WERI-Rb-1 (cell line): ENCODE results near the gene HMGN4.
"Not testable (repeated sequence)": the region's sequence is repeated elsewhere in the genome, so short reads cannot be mapped to it uniquely, and the experiment has no call there.

Source experiments
- DNase-seq: peaks from one replicate; pipeline ENCODE4 v3.0.0-alpha.2; 2020
- H3K27ac ChIP-seq: fragments of 250-450 bp; sonication (Bioruptor Pico); 2 replicates; pipeline ENCODE4 v1.5.1; 2020; ENCODE audit warnings: mild to moderate bottlenecking, moderate library complexity
- H3K27me3 ChIP-seq: fragments of 250-450 bp; sonication (Bioruptor Pico); 2 replicates; pipeline ENCODE4 v1.5.1; 2021; ENCODE audit warnings: mild to moderate bottlenecking, low read depth, moderate library complexity; ENCODE audit not compliant: insufficient read depth, severe bottlenecking
- H3K36me3 ChIP-seq: fragments of 250-450 bp; sonication (Bioruptor Pico); 2 replicates; pipeline ENCODE4 v1.5.1; 2020; ENCODE audit warnings: mild to moderate bottlenecking, moderate library complexity
- H3K4me3 ChIP-seq: 2 replicates; pipeline ENCODE4 v1.5.1; 2011; ENCODE audit warnings: low read depth, mild to moderate bottlenecking, control low read depth, low read length
- H3K9me3 ChIP-seq: fragments of 250-450 bp; sonication (Bioruptor Pico); 2 replicates; pipeline ENCODE4 v1.5.1; 2021; ENCODE audit warnings: mild to moderate bottlenecking, moderate library complexity; ENCODE audit not compliant: severe bottlenecking
- CTCF ChIP-seq: IDR thresholded peaks from 2 replicates; pipeline ENCODE4 v1.5.1; 2011; ENCODE audit warnings: low read depth, mild to moderate bottlenecking, control low read depth, inconsistent platforms, low read length

Gene HMGN4

GRCh38 chr6:26520850-26521599 lies 17.1 kb upstream of the HMGN4 start:
- Histone ChIP-seq H3K36me3 (no peaks in the 10 kb centered on the region), H3K27me3 (no peaks in the 10 kb centered on the region), H3K27ac (peak overlapping the region; percentile 92), H3K4me3 (peak overlapping the region; percentile 37), H3K9me3 (no peaks in the 10 kb centered on the region)
- TF ChIP-seq CTCF = no peak
- DNase-seq = peak; percentile 93

- no peaks in the 10 kb centered on the region for H3K36me3 ChIP-seq
- H3K27ac ChIP-seq = peak overlapping the region; percentile 2; the same call in 1 of the 2 replicates
- DNase-seq = no peak
- H3K27me3 ChIP-seq = no peaks in the 10 kb centered on the region
- no peaks in the 10 kb centered on the region for H3K9me3 ChIP-seq
- no peak for TF ChIP-seq CTCF
- peak overlapping the region; percentile 37; the same call in 1 of the 2 replicates for H3K4me3 ChIP-seq
Observed at GRCh38 chr6:26521600-26522391, 16.4 kb upstream of the HMGN4 start.

- not testable (repeated sequence) for H3K27ac ChIP-seq, DNase-seq, H3K9me3 ChIP-seq, H3K4me3 ChIP-seq, H3K27me3 ChIP-seq, H3K36me3 ChIP-seq
Observed at GRCh38 chr6:26522486-26523228, 15.5 kb upstream of the HMGN4 start.

GRCh38 chr6:26524314-26524713 lies 13.9 kb upstream of the HMGN4 start:
- H3K36me3 ChIP-seq, H3K27me3 ChIP-seq, H3K4me3 ChIP-seq, H3K27ac ChIP-seq, DNase-seq, H3K9me3 ChIP-seq: not testable (repeated sequence)

GRCh38 chr6:26524722-26525370 lies 13.3 kb upstream of the HMGN4 start:
- H3K27ac ChIP-seq = no peak overlapping the region
- no peaks in the 10 kb centered on the region for H3K36me3 ChIP-seq
- H3K27me3 ChIP-seq = no peaks in the 10 kb centered on the region
- TF ChIP-seq CTCF = no peak
- no peak for DNase-seq
- no peaks in the 10 kb centered on the region for H3K9me3 ChIP-seq
- H3K4me3 ChIP-seq = no peak overlapping the region

GRCh38 chr6:26525838-26526237 lies 12.3 kb upstream of the HMGN4 start:
- H3K36me3 ChIP-seq = no peaks in the 10 kb centered on the region
- H3K9me3 ChIP-seq = no peaks in the 10 kb centered on the region
- no peak for DNase-seq
- no peak overlapping the region for H3K27ac ChIP-seq
- no peaks in the 10 kb centered on the region for H3K27me3 ChIP-seq
- H3K4me3 ChIP-seq = no peak overlapping the region
- no peak for TF ChIP-seq CTCF
